SU-DHL-6 (cell line): Measurements from ENCODE around the gene PDE6H.

Source experiments
- EZH2phosphoT487 ChIP-seq: fragments of 200-600 bp; sonication (generic), shearing (Covaris generic); conservative IDR thresholded peaks from 2 replicates; pipeline ENCODE4 v1.6.1; 2018; ENCODE audit warnings: mild to moderate bottlenecking, antibody characterized with exemption, low read length, moderate library complexity, mixed read lengths
- TF ChIP-seq, protein P1 (sequence below): fragments of 200-600 bp; sonication (generic); IDR thresholded peaks from one replicate; pipeline ENCODE4 v1.5.1; 2017; ENCODE audit warnings: antibody characterized with exemption, mild to moderate bottlenecking, low read length, moderate library complexity; ENCODE audit not compliant: insufficient read depth, poor library complexity, severe bottlenecking

DNA sequence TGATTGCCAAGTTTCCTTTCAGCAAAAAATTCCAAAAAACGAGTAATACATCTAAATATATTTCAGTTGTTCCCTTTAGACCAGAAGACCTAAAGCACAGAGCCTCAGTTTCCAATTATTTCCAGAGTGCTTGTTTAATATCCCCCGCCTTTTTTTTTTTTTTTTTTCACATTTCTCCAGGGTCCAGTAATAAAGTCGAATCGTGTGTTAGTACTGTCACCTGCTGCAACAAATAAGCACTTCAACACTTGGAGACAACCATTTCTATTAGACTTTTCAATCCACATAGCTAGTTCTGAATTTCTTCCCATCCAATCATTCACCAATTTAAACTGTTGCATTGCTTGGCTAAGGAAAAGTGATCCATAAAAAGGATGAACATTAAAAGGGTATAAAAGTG lies 13.6 kb downstream of the PDE6H start:
- TF ChIP-seq EZH2phosphoT487: no peak
- TF ChIP-seq, protein P1, sequence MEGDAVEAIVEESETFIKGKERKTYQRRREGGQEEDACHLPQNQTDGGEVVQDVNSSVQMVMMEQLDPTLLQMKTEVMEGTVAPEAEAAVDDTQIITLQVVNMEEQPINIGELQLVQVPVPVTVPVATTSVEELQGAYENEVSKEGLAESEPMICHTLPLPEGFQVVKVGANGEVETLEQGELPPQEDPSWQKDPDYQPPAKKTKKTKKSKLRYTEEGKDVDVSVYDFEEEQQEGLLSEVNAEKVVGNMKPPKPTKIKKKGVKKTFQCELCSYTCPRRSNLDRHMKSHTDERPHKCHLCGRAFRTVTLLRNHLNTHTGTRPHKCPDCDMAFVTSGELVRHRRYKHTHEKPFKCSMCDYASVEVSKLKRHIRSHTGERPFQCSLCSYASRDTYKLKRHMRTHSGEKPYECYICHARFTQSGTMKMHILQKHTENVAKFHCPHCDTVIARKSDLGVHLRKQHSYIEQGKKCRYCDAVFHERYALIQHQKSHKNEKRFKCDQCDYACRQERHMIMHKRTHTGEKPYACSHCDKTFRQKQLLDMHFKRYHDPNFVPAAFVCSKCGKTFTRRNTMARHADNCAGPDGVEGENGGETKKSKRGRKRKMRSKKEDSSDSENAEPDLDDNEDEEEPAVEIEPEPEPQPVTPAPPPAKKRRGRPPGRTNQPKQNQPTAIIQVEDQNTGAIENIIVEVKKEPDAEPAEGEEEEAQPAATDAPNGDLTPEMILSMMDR: no peak
